ENCODE data around the gene COL18A1. TPM values are rescaled to one million over a fixed set of nuclear protein-coding genes. Genes with fewer than 3 reads are reported as not detected.
A peak's percentile ranks its signal among the peaks of the same experiment; 100 is the strongest.

COL18A1 gene
- total and polyA plus RNA-seq, 5 donors, result 52.3 to 134 (median 80.5) TPM

DNA sequence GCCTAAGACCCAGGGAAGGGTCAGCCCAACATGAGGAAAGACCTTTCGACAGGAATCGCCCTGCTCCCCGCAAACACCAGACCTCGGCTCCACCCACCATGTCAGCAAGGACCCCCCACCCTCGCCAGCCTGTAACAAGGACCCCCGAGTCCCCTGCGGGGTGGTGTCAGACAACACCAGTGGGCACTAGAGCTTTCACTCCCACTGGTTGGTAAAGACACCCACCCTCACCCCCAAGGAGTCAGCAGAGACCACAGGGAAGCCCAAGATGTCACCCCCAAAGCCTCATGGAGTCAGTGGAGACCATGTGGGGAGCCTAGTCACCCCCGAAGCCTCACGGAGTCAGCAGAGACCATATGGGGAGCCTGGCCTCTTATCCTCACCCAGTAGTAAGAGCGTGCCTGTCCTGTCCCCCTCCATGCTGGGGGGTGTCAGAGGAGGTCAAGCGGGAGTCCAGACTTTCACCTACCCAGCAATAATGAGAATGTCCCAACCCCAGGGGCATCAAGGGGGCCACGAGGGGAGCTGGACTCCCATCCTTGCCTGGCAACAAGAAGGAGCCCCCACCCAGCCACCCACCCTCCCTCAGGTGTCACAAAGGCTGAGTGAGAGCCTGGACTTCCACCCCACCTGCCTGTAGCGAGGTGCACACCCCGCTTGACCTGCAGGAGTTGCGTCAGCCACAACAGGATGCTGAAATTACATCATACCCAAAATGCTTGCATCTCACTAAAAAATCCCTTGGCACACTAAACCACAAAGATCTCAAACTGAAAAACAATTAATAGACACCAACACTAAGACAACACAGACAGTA, 112.5 kb downstream of the COL18A1 start:
- Histone ChIP-seq H3K4me1 (ENCODE audit: control insufficient read depth, insufficient read depth, low read length) (no peaks in the 10 kb centered on the region), H3K27ac (ENCODE audit: low read length) (no peak overlapping the region), H3K27me3 (ENCODE audit: control insufficient read depth, insufficient read depth) (no peaks in the 10 kb centered on the region), H3K9me3 (ENCODE audit: control insufficient read depth, low read length) (no peaks in the 10 kb centered on the region), H3K4me3 (ENCODE audit: low read length) (no peak overlapping the region)
- ATAC-seq, result no peak
- intact Hi-C loops (cut with DNase I), result no loop called here
- DNase-seq, result peak; percentile 14 to 39 (median 30)
- 96% methylated on average over 15 of the region's 15 CpGs for WGBS

DNA sequence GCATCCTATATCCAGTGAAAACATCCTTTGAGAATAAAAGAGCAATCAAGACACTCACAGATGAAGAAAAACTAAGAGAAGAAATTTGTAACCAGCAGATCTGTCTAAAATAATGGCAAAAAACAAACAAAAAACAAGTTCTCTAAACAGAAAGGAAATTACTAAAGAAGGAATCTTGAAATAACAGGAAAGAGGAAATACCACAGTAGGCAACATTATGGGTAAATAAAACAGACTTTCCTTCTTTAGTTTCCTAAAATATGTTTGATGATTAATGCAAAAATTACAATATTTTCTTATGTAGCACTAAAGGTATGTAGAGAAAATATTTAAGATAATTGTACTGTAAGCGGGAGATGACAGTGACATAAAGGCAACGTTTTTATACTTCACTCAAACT, 113.8 kb downstream of the COL18A1 start:
- Histone ChIP-seq H3K4me3 (ENCODE audit: low read length) (no peak overlapping the region), H3K9me3 (ENCODE audit: control insufficient read depth, low read length) (no peaks in the 10 kb centered on the region), H3K27ac (ENCODE audit: low read length) (no peak overlapping the region), H3K27me3 (ENCODE audit: control insufficient read depth, insufficient read depth) (no peaks in the 10 kb centered on the region), H3K4me1 (ENCODE audit: control insufficient read depth, insufficient read depth, low read length) (no peaks in the 10 kb centered on the region)
- WGBS, result 87% methylated on average over 2 of the region's 2 CpGs
- DNase-seq, result no peak
- no peak for ATAC-seq
- intact Hi-C loops (cut with DNase I), result no loop called here

DNA sequence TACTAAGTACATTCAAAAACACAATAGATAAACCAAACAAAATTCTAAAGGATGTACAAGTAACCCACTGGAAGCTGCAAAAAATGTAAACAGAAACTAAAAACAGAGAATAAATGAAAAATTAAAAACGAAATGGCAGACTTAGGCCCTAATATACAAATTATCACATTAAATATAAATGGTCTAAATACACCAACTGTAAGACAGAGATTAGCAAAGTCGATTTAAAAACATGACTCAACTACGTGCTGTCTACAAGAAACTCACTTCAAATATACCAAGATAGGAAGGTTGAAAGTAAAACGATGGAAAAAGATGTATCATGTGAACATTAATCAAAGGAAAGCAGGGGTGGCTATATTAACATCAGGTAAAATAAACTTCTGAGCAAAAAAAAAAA, 114.2 kb downstream of the COL18A1 start:
- intact Hi-C loops (cut with DNase I), result no loop called here
- Histone ChIP-seq H3K4me3 (ENCODE audit: low read length) (no peak overlapping the region), H3K9me3 (ENCODE audit: control insufficient read depth, low read length) (no peaks in the 10 kb centered on the region), H3K4me1 (ENCODE audit: control insufficient read depth, insufficient read depth, low read length) (no peaks in the 10 kb centered on the region), H3K27ac (ENCODE audit: low read length) (no peak overlapping the region), H3K27me3 (ENCODE audit: control insufficient read depth, insufficient read depth) (no peaks in the 10 kb centered on the region)
- ATAC-seq (no peak), DNase-seq (no peak)
- 95% methylated on average over 4 of the region's 4 CpGs for WGBS

DNA sequence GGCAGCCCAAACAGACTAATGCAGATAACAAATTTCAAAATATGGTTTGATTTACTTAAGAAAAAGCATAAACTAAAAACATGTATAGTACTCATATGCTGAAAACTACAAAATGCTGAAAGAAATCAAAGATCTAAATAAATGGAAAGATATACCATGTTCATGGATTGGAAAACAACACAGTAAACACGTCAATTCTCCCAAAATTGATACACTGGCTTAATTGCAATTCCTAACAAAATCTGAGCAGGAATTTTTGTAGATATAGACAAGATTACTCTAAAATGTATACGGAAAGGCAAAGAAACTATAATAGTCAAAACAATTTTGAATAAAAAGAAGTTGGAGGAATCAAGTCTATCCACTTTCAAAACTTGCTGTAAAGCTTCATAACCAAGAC, 116.3 kb downstream of the COL18A1 start:
- WGBS, result over 99% methylated on average over 2 of the region's 2 CpGs
- intact Hi-C loops (cut with DNase I), result no loop called here
- H3K4me3 ChIP-seq (ENCODE audit: low read length), result no peak overlapping the region
- H3K27me3 ChIP-seq (ENCODE audit: control insufficient read depth, insufficient read depth), result no peaks in the 10 kb centered on the region
- ATAC-seq, result no peak
- no peaks in the 10 kb centered on the region for H3K9me3 ChIP-seq (ENCODE audit: control insufficient read depth, low read length)
- no peak for DNase-seq
- no peaks in the 10 kb centered on the region for H3K4me1 ChIP-seq (ENCODE audit: control insufficient read depth, insufficient read depth, low read length)
- no peak overlapping the region for H3K27ac ChIP-seq (ENCODE audit: low read length)

DNA sequence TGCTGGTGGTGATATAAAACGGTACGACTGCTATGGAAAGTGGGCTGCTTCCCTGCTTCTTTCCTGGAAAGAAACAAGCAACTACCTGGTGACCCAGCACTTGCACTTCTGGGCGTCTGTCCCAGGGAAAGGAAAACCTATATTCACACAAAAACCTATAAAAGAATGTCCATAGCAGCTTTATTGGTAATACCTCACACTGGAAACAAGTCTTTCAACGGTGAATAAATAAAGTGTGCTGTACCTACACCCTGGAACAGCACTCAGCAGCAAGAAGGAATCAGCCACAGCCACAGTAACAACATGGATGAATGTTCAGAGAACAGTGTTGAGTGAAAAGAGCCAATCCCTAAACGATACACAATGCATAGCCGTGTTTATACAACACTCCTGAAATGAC, 117.4 kb downstream of the COL18A1 start:
- intact Hi-C loops (cut with DNase I), result no loop called here
- no peak overlapping the region for H3K27ac ChIP-seq (ENCODE audit: low read length)
- no peaks in the 10 kb centered on the region for H3K4me1 ChIP-seq (ENCODE audit: control insufficient read depth, insufficient read depth, low read length)
- H3K27me3 ChIP-seq (ENCODE audit: control insufficient read depth, insufficient read depth), result no peaks in the 10 kb centered on the region
- ATAC-seq (no peak), DNase-seq (no peak)
- 98% methylated on average over 6 of the region's 6 CpGs for WGBS
- no peak overlapping the region for H3K4me3 ChIP-seq (ENCODE audit: low read length)
- no peaks in the 10 kb centered on the region for H3K9me3 ChIP-seq (ENCODE audit: control insufficient read depth, low read length)

DNA sequence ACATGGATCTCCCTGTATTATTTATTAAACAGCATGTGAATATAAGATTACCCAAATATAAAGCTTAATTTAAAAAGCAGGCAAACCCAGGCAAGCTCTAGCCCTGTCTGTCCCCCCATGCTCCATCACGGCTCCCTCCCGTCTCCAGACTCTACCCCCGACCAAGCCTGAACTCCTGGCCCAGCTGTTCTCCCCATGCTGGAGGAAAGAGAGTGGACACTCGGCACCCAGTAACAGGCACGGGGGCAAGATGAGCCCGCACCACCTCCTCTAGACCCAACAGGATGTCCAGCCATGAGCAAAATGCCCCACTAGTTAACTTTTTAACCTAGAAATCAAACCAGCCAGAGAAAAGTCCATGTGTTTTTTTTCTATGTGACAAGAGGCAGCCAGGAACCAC, 118.0 kb downstream of the COL18A1 start:
- H3K9me3 ChIP-seq (ENCODE audit: control insufficient read depth, low read length), result no peaks in the 10 kb centered on the region
- WGBS, result 97% methylated on average over 6 of the region's 6 CpGs
- no peak overlapping the region for H3K27ac ChIP-seq (ENCODE audit: low read length)
- intact Hi-C loops (cut with DNase I), result no loop called here
- DNase-seq (peak in 1 of 3 donors; percentile 23), ATAC-seq (no peak)
- H3K27me3 ChIP-seq (ENCODE audit: control insufficient read depth, insufficient read depth), result no peaks in the 10 kb centered on the region
- no peak overlapping the region for H3K4me3 ChIP-seq (ENCODE audit: low read length)
- H3K4me1 ChIP-seq (ENCODE audit: control insufficient read depth, insufficient read depth, low read length), result no peaks in the 10 kb centered on the region

DNA sequence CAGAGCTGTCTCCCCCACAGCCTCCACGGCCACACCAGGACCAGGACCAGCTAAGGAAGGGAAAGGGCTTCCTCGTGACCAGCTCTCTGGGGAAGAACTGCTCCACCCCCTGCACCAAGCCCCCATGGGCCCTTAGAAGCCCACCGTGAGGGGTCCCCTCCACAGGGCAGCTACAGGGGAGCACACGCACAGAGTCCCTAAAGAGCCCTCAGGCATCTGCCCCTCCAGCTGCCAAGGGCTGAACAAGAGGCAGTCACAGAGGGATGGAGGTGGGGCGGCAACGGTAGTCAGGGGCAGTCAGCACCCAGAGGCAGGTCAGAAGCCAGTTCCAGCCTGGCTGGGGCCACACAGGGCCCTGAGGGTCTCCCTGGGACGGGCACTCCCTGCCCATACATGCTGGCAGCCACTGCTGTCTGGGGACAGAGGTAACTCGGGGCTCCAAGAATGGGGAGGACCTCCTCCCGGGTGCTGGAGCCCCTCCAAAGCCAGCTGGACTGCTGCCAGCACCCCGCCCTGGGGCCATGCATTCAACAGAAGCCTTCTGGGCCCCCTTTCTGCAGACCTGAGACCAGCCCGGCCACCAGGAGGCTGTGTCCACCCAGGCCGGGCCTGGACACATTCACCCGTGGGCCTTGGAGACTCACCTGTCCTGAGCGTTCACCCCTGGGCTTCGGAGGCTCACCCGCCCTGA, 118.6 kb downstream of the COL18A1 start:
- Histone ChIP-seq H3K27ac (ENCODE audit: low read length) (no peak overlapping the region), H3K27me3 (ENCODE audit: control insufficient read depth, insufficient read depth) (no peaks in the 10 kb centered on the region), H3K9me3 (ENCODE audit: control insufficient read depth, low read length) (no peaks in the 10 kb centered on the region), H3K4me3 (ENCODE audit: low read length) (no peak overlapping the region), H3K4me1 (ENCODE audit: control insufficient read depth, insufficient read depth, low read length) (no peaks in the 10 kb centered on the region)
- DNase-seq, result peak; percentile 13 to 64 (median 44)
- ATAC-seq, result peak; percentile 30 to 36
- intact Hi-C loops (cut with DNase I), result no loop called here
- 86% methylated on average over 16 of the region's 16 CpGs for WGBS

DNA sequence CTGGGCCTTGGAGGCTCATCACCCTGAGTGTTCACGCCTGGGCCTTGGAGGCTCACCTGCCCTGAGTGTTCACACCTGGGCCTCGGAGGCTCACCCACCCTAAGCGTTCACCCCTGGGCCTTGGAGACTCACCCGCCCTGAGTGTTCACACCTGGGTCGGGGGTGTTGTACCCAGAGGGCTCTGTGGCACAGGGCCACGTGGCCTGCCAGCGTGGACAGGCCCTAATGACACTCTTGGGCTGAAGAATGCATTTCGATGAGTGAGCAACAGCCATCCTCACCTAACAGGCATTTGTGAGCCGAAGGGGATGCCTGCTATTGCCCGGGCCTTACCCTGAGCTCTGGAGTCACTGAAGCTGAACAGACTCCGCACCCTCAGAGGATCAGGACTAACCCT, 119.8 kb downstream of the COL18A1 start:
- H3K27ac ChIP-seq (ENCODE audit: low read length), result no peak overlapping the region
- intact Hi-C loops (cut with DNase I), result no loop called here

DNA sequence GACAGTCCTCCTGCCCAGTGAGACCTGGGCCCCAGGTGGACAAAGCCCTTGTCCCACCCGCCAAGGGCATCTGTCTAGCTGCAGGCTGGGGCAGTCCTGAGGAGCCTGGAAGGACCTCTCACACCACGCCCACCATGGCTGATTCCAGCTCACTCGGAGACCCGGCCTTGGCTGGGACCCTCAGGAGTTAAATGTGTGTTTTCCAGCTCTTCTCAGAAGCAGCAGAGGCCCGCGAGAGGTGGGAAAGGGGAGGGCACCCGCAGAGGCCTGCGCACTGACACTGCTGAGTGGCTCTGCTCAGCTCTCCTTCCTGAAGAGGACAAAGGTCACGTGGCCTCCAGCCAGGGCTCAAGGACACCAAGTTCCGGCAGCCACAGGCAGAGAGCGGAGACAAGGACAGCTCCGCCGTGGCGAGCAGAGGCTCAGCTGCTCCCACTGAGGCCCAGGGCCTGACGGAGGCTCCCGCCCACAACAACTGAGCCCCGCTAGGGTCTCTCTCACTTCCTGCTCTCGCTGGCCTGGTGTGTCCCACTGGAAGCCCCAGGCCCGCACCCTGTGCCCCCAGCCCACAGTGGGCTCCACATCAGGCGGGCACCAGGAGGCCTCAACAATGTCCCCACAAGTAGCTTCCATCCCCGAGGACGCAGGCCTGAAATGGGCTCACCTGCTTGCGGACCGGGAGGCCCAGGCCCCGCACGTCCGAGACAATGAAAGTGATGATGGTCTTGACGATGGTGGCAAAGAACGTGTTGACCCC, 120.4 kb downstream of the COL18A1 start:
- DNase-seq, result peak; percentile 70 to 87 (median 83)
- Histone ChIP-seq H3K27me3 (ENCODE audit: control insufficient read depth, insufficient read depth) (no peaks in the 10 kb centered on the region), H3K4me3 (ENCODE audit: low read length) (no peak overlapping the region), H3K4me1 (ENCODE audit: control insufficient read depth, insufficient read depth, low read length) (no peaks in the 10 kb centered on the region), H3K9me3 (ENCODE audit: control insufficient read depth, low read length) (no peaks in the 10 kb centered on the region), H3K27ac (ENCODE audit: low read length) (no peak overlapping the region)
- intact Hi-C loops (cut with DNase I), result no loop called here
- WGBS, result 71% methylated on average over 29 of the region's 29 CpGs
- ATAC-seq, result peak; percentile 67 to 73

More for the DNA sequence above, 119.8 kb downstream of the COL18A1 start:
- peak; percentile 8 to 30 (median 24) for DNase-seq
- Histone ChIP-seq H3K4me1 (ENCODE audit: control insufficient read depth, insufficient read depth, low read length) (no peaks in the 10 kb centered on the region), H3K9me3 (ENCODE audit: control insufficient read depth, low read length) (no peaks in the 10 kb centered on the region), H3K4me3 (ENCODE audit: low read length) (no peak overlapping the region), H3K27me3 (ENCODE audit: control insufficient read depth, insufficient read depth) (no peaks in the 10 kb centered on the region)
- WGBS, result 88% methylated on average over 11 of the region's 11 CpGs
- ATAC-seq, result peak in 1 of 2 donors; percentile 7

DNA sequence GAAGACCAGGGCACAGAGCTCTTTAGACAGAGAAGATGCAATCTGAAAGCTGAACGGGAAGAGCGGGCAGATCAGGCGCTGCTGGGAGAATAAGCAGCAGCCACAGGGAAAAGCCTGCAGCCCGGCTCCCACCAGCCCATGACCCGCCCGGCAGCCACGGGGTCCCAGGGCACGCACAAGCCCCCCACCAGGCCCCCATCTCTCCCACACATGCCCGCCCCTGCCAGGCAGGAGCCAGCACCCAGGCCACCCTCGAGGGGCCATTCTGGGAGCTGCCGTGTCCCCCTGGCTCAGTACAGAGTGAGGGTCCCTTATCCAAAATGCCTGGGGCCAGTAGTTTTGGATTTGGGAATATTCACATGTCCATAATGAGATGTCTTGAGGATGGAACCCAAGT, 120.9 kb downstream of the COL18A1 start:
- DNase-seq (peak; percentile 5 to 34 (median 26)), ATAC-seq (peak in 1 of 2 donors; percentile 7)
- H3K9me3 ChIP-seq (ENCODE audit: control insufficient read depth, low read length), result no peaks in the 10 kb centered on the region
- no peak overlapping the region for H3K4me3 ChIP-seq (ENCODE audit: low read length)
- H3K4me1 ChIP-seq (ENCODE audit: control insufficient read depth, insufficient read depth, low read length), result no peaks in the 10 kb centered on the region
- 97% methylated on average over 11 of the region's 11 CpGs for WGBS
- intact Hi-C loops (cut with DNase I), result no loop called here
- H3K27ac ChIP-seq (ENCODE audit: low read length), result no peak overlapping the region
- H3K27me3 ChIP-seq (ENCODE audit: control insufficient read depth, insufficient read depth), result no peaks in the 10 kb centered on the region

Measured in right cardiac atrium (tissue), 5 donors.